HG03159 (cell line): ENCODE data around the gene UNC93B1.

Experiments
- ATAC-seq: cut with Tn5 transposase; IDR thresholded peaks from one replicate; pipeline ENCODE4 v1.9.1; 2021; ENCODE audit warnings: mild to moderate bottlenecking, moderate library complexity; ENCODE audit not compliant: unreplicated experiment

The UNC93B1 gene

DNA sequence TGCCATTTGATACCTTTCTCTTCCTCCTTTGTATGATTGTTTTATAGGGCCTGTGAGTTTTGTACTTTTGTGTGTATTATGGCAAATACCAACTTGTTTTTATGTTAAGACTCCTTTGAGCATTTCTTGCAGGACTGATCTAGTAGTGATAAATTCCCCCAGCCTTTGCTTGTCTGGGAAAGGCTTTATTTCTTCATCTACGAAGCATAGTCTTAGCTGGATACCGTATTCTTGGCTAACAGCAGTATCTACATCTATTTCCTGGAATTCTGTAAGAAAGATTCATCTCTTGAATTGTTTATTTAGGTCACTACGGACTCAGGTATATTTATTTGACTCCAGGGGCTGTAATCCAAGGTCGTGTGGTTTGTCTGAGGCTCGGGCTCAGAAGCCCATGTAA lies 20.6 kb upstream of the UNC93B1 start:
- no peak for ATAC-seq

DNA sequence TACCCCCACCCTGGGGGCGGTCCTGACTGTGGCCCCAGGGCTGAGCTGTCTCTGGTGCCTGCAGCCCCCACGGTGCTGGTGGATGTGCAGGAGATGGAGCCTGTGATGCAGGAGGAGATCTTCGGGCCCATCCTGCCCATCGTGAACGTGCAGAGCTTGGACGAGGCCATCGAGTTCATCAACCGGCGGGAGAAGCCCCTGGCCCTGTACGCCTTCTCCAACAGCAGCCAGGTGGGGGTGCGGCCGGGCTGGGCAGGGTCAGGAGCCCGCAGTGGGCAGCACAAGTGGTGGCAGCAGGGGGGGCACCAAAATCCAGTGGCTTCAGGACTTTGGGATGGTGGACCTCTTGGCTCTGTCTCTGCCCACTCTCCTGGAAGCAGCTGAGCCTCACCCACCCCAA lies 18.6 kb upstream of the UNC93B1 start:
- ATAC-seq: no peak

DNA sequence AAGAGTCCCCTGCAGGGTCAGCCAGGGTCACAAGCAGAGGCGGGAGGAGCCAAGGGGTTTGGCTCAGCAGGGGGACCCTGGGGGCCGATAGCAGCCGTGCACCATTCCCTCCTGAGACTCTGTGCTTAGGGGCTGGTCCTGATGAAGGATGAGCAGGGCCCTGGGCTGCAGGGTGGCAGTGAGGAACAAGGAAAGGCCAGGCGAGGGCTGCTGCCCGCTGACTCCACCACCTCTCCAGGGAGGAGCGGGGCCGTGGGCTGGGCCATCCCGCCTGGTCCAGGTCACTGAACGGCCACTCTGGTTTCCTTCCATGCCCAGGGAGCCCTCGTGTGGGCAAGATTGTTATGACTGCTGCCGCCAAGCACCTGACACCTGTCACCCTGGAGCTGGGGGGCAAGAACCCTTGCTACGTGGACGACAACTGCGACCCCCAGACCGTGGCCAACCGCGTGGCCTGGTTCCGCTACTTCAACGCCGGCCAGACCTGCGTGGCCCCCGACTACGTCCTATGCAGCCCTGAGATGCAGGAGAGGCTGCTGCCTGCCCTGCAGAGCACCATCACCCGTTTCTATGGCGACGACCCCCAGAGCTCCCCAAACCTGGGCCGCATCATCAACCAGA lies 17.4 kb upstream of the UNC93B1 start:
- ATAC-seq: no peak

DNA sequence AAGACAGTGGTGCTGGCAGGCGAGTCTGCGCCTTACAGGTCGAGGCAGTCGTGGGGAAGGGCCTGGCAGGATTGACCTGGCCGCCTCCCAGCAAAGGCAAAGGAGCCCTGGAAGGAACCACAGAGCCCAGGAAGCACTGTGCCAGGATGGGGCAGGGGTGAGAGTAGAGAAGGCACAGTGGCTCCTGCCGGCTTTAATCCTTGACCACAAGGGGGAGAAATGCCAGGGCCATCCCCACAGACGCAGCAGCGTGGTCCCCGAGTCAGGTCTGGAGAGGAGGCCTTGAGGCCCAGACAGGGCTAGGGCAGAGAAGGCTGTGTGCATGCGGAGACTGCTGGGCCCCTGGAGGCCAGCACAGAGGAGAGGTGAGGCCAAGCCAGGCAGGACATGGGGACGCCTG lies 16.7 kb upstream of the UNC93B1 start:
- no peak for ATAC-seq

GRCh38 chr11:68019486-68019885 lies 15.6 kb upstream of the UNC93B1 start:
- ATAC-seq: no peak

GRCh38 chr11:68018730-68019190 lies 14.9 kb upstream of the UNC93B1 start:
- no peak for ATAC-seq

DNA sequence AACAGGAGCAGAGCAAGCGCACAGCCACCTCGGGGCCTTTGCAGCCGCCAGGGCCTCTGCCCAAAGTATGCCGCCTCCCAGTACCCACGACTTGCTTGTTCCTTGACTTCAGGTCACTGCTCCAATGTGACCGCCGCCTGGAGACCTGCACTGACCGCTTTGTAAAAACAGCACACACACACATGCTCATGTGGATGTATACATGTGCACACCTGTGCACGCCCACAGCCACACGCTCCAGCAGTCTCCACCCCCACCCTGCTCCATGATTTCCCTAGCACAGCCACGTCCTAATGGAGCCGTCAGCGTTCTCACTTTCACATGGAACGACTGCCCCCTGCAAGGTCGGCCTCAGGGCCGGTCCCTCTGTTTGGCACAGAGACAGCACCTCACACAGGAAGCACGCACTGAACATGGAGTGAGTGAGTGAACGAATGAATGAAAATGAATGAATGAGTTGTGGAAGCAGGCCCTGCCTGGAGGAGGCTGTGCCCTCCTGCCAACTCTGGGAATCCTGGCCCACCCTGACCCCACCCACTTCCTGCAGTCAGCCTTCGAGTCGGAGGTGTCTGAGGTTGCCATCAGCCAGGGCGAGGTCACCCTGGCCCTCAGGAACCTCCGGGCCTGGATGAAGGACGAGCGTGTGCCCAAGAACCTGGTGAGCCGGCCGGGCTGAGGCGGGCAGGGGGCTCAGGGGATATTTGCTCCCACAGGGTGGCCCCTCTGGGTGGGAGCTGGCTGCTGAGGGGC lies 14.3 kb upstream of the UNC93B1 start:
- no peak for ATAC-seq

GRCh38 chr11:68016904-68017817 lies 13.3 kb upstream of the UNC93B1 start:
- no peak for ATAC-seq

GRCh38 chr11:68016161-68016903 lies 12.4 kb upstream of the UNC93B1 start:
- ATAC-seq: no peak

DNA sequence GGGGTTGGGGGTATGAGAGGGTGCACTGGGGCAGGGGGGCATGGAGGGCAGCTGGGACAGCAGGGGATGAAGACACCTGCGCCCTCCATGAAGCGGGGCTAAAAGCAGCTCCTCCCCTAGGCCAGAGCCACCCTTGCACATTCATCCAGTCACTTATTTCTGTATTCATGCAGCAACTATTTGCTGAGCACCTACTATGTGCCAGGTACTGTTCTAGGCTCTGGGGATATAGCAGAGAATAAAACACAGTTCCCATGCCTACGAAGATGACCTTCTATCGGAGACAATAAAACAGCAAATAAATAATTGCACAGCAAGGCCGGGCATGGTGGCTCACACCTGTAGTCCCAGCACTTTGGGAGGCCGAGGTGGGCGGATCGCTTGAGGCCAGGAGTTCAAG lies 11.6 kb upstream of the UNC93B1 start:
- ATAC-seq: no peak

- ATAC-seq: no peak
Measured at GRCh38 chr11:68014947-68015447, 11.1 kb upstream of the UNC93B1 start.

- no peak for ATAC-seq
Measured at GRCh38 chr11:68014157-68014946, 10.5 kb upstream of the UNC93B1 start.

- ATAC-seq: no peak
Measured at GRCh38 chr11:68013611-68014156, 9.8 kb upstream of the UNC93B1 start.

DNA sequence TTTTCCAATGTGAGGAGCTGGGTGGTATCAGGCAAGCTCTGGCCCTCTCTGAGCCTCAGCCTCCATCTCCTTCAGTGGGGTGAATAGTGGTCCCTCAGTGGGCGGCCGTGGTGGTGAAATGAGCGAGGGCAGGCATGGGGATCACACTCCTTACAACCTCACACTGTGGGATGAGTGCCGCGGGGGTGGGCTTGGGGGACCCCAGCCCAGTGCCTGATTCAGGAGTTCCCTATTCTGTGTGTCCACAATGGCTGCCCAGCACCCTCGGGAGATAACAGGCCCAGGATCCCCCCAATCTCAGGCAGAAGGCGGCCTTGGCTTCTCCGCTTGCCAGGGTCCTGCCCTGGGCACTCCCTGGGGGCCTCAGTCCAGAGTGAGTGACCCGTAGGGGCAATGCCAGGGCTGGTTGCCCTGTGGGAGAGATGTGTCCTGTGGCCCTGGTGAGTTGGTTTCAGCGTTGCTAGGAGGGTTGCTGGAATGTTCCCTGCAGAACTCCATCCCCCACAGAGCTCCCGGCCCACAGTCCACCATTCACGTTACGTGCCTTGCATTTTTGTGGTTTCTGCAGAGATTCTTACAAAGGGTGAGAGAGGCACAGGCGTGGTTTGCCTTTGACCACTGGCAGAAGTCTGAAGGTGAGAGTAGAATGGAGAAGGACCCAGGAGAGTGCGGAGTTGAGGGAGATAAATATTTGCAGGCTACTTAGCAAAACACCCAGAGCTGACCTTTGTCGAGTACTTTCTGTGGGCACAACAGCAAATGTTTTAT lies 9.1 kb upstream of the UNC93B1 start:
- no peak for ATAC-seq

DNA sequence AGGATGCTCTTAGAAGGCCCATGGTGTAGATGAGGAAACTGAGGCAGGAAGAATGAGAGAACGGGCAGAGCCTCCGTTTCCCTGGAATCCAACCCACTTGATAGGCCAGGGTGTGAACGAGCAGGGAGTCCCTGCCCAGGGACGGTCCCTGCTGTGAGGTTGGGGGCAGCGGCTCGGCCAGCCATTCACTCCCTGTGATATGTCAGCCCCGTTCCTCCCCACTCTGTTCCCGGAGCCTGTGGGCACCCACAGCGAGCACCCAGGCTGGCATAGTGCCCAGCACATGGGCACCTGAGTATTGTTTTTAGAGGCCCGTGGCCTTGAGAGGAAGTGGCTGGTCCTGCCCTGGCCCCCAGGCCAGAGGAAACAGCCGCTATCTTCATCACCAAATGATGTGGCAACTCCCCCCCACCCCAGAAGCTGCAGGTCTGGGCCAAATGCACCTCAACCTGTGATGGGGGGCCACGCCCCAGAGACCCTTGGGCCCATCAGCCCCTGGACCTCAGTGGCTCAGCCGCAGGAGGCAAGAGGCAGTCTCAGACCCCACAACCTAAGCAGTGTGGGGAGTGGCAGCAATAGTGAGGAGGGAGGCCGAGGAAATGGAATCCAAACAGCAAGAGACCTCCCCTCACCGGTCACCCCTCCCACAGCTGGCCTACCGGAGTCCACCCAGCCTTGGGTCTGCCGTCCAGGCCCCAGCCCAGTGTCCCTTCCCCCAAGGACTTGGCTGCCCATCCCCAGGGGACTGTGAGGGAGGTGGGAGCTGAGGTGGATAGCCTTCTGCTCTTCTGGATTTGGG lies 8.3 kb upstream of the UNC93B1 start:
- ATAC-seq: no peak

DNA sequence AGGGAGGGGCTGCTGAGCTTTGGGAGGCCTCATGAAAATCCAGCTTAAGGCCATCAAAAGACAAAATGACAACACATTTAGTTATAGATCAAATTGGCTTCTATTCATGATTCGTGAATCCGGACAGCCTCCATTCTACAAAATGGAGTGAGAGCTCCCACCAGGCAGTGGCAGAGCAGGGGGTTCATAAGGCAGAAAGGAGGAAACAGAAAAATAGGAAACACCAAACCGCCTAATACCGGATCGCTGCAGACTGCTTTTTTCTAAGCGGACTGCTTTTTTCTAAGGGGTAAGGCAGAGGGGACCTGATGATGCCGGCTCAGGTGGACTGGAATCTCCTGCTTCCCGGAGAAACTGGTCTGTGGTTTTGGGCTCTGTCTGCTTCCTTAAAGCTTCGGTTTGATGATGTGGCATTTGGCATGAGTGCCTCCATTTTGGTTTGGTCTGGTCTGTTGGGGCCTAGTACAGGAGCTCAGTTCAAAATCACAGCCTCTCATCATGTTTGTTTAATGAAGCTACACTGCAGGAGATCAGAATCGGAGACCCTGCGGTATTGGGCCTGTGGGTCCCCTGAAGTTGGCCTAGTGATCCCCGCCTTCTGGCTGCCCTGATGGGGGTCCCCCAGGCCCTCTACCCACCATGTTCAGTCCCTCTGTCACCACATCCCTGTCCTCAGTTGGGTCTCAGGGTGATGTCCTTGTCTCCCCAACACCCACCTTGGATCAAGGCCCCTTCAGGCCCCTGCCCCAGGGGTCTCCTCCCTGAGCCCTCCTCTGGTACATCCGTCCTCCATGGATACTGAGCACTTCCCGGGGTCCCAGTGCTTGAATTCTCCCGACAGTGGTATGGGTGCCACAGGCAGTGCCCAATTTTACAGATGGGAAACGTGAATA lies 7.4 kb upstream of the UNC93B1 start:
- ATAC-seq: no peak
